SK-N-DZ (cell line): ENCODE results near the gene MAPK8IP2.
A peak's percentile ranks its signal among the peaks of the same experiment; 100 is the strongest.
"Not testable (repeated sequence)": the region's sequence is repeated elsewhere in the genome, so short reads cannot be mapped to it uniquely, and the experiment has no call there.

Experiments used
- DNase-seq: peaks from one replicate; pipeline ENCODE4 v3.0.0-alpha.2; 2015; ENCODE audit warnings: low spot score

MAPK8IP2 gene

GRCh38 chr22:50635591-50635990, 35.0 kb downstream of the MAPK8IP2 start:
- DNase-seq: no peak

- DNase-seq: not testable (repeated sequence)
Observed at GRCh38 chr22:50640296-50640695, 39.7 kb downstream of the MAPK8IP2 start.

- DNase-seq: no peak
Observed at GRCh38 chr22:50640857-50641647, 40.5 kb downstream of the MAPK8IP2 start.

GRCh38 chr22:50641696-50642607, 41.4 kb downstream of the MAPK8IP2 start:
- peak; percentile 75 for DNase-seq

- DNase-seq: not testable (repeated sequence)
Observed at GRCh38 chr22:50643021-50643820, 42.6 kb downstream of the MAPK8IP2 start.

- not testable (repeated sequence) for DNase-seq
Observed at GRCh38 chr22:50643821-50644101, 43.2 kb downstream of the MAPK8IP2 start.

GRCh38 chr22:50653256-50653655, 52.7 kb downstream of the MAPK8IP2 start:
- DNase-seq: no peak

GRCh38 chr22:50654664-50655063, 54.1 kb downstream of the MAPK8IP2 start:
- not testable (repeated sequence) for DNase-seq

- no peak for DNase-seq
Observed at GRCh38 chr22:50656122-50657070, 55.8 kb downstream of the MAPK8IP2 start.

GRCh38 chr22:50657925-50658324, 57.3 kb downstream of the MAPK8IP2 start:
- no peak for DNase-seq

- not testable (repeated sequence) for DNase-seq
Observed at GRCh38 chr22:50659711-50660110, 59.1 kb downstream of the MAPK8IP2 start.

- DNase-seq: no peak
Observed at GRCh38 chr22:50660306-50660705, 59.7 kb downstream of the MAPK8IP2 start.
